Ascending aorta (tissue), 2 donors: Measurements from ENCODE around the gene CCDC57. TPM values are rescaled to one million over a fixed set of nuclear protein-coding genes. Genes with fewer than 3 reads are reported as not detected.

Experiments used
- DNase-seq, 2 donors: peaks; one replicate each; pipeline ENCODE4 v3.0.0-alpha.2; 2019; ENCODE audit warnings: low spot score in 2 of 2
- H3K27ac ChIP-seq, 2 donors: fragments of 200-600 bp; sonication (generic); one replicate each; pipeline ENCODE4 v1.5.1; 2016 to 2017; ENCODE audit warnings: mild to moderate bottlenecking in 1 of 2
- H3K27me3 ChIP-seq: fragments of 200-600 bp; sonication (generic); one replicate; pipeline ENCODE4 v1.5.1; 2017
- H3K36me3 ChIP-seq, 2 donors: fragments of 200-600 bp; sonication (generic); one replicate each; pipeline ENCODE4 v1.5.1; 2016
- H3K4me1 ChIP-seq, 2 donors: fragments of 200-600 bp; sonication (generic); one replicate each; pipeline ENCODE4 v1.5.1; 2016 to 2017; ENCODE audit warnings: mild to moderate bottlenecking in 1 of 2
- H3K4me3 ChIP-seq, 2 donors: fragments of 200-600 bp; sonication (generic); one replicate each; pipeline ENCODE4 v1.5.1; 2016 to 2017; ENCODE audit warnings: mild to moderate bottlenecking in 1 of 2
- H3K9me3 ChIP-seq, 2 donors: fragments of 200-600 bp; sonication (generic); one replicate each; pipeline ENCODE4 v1.5.1; 2016
- intact Hi-C: fragments of 100-400 bp; cut with DNase I; formaldehyde crosslinking; loops from one replicate; pipeline ENCODE4 v1.15.1; 2023
- total RNA-seq: library from RNA; depleted of rRNA; stranded (reverse); fragments of >200 nt; gene quantifications from one replicate; pipeline ENCODE4 v1.1.0, GENCODE V29; 2016
- TF ChIP-seq, protein P1 (sequence below), 3 experiments: fragments of 200-600 bp in 2 of 3; fragments of 450-650 bp in 1 of 3; sonication (generic) in 2 of 3; IDR thresholded peaks; one replicate each; pipeline ENCODE4 v1.5.1; 2016 to 2019; ENCODE audit warnings: antibody characterized with exemption in 3 of 3, mild to moderate bottlenecking in 1 of 3, moderate library complexity in 1 of 3

Gene CCDC57
- total RNA-seq, 1 donor from 2014 or later: 12.8 TPM

DNA sequence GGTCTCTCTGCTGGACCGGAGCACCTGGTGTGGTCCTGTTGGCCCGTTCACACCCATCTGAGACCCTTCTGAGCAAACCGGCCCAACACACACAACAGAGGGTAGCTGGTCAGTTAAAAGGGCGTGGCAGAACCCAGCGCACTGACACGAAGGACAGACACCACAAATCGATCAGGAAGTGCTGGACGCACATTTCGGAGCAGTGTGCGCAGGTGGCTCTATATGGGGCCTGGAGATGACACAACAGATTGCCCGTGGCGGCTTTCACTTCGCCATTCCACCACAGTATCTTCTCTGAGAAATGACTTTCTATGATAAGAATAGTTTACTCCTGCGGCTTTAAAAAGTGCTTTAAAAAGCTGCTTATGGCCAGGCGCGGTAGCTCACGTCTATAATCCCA lies 12.5 kb downstream of the CCDC57 start:
- no peaks in the 10 kb centered on the region for H3K9me3 ChIP-seq
- H3K27ac ChIP-seq: no peak overlapping the region
- H3K27me3 ChIP-seq: no peaks in the 10 kb centered on the region
- intact Hi-C loops: no loop called here
- peaks cover 3 to 16% of the 10 kb centered on the region in 2 donors for H3K36me3 ChIP-seq
- H3K4me3 ChIP-seq: no peak overlapping the region
- TF ChIP-seq, protein P1, sequence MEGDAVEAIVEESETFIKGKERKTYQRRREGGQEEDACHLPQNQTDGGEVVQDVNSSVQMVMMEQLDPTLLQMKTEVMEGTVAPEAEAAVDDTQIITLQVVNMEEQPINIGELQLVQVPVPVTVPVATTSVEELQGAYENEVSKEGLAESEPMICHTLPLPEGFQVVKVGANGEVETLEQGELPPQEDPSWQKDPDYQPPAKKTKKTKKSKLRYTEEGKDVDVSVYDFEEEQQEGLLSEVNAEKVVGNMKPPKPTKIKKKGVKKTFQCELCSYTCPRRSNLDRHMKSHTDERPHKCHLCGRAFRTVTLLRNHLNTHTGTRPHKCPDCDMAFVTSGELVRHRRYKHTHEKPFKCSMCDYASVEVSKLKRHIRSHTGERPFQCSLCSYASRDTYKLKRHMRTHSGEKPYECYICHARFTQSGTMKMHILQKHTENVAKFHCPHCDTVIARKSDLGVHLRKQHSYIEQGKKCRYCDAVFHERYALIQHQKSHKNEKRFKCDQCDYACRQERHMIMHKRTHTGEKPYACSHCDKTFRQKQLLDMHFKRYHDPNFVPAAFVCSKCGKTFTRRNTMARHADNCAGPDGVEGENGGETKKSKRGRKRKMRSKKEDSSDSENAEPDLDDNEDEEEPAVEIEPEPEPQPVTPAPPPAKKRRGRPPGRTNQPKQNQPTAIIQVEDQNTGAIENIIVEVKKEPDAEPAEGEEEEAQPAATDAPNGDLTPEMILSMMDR (IDR thresholded peaks at IDR 0.05): no peak
- peaks cover 0 to 8% of the 10 kb centered on the region in 2 donors for H3K4me1 ChIP-seq
- DNase-seq: no peak

DNA sequence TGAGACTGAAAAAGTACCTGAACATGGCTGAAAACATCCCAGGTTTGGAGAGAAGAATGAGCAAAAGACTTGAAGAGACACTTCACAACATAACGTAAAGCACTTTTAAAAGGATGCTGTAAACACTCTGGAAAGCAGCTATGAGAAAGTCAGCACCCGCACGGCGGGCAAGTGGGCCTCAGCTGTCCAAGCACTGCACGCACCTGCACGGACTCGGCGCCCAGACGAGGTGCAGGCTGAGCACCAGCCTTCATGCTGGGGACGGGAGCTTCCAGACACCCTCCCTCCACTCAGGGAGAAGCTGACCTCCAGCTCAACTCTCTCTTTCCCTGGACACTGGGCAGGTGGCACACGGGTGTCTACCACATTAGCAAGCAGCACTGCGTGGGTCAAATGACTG lies 13.1 kb downstream of the CCDC57 start:
- no peak for DNase-seq
- Histone ChIP-seq H3K27me3 (no peaks in the 10 kb centered on the region), H3K9me3 (no peaks in the 10 kb centered on the region), H3K36me3 (peaks cover 6 to 22% of the 10 kb centered on the region in 2 donors), H3K4me1 (peaks cover 0 to 8% of the 10 kb centered on the region in 2 donors), H3K4me3 (no peak overlapping the region), H3K27ac (no peak overlapping the region)
- intact Hi-C loops: no loop called here
- TF ChIP-seq, protein P1 (IDR thresholded peaks at IDR 0.05): no peak

DNA sequence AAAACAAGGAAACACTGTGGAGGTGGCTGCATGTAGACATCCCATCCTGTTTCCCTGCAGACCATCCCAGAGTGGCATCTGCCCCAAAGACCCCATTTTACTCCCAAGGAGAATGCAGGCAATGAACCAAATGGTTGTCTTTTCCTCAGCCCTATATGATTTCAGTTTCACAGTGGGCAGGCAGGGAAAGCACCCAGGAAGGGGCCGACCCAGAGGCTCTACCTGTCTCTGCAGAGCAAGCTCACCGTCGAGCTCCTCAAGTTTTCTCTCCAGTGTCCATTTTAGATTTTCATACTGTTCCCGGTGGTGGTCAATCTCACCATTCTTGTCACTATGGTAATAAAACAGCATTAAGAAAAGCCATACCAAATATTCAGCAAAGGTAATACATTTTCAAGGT lies 14.6 kb downstream of the CCDC57 start:
- TF ChIP-seq, protein P1 (IDR thresholded peaks at IDR 0.05): no peak
- no peak overlapping the region for H3K27ac ChIP-seq
- no peak overlapping the region for H3K4me3 ChIP-seq
- no peaks in the 10 kb centered on the region for H3K27me3 ChIP-seq
- H3K9me3 ChIP-seq: no peaks in the 10 kb centered on the region
- intact Hi-C loops: no loop called here
- DNase-seq: no peak
- peaks cover 0 to 8% of the 10 kb centered on the region in 2 donors for H3K4me1 ChIP-seq
- H3K36me3 ChIP-seq: peaks cover 6 to 33% of the 10 kb centered on the region in 2 donors

DNA sequence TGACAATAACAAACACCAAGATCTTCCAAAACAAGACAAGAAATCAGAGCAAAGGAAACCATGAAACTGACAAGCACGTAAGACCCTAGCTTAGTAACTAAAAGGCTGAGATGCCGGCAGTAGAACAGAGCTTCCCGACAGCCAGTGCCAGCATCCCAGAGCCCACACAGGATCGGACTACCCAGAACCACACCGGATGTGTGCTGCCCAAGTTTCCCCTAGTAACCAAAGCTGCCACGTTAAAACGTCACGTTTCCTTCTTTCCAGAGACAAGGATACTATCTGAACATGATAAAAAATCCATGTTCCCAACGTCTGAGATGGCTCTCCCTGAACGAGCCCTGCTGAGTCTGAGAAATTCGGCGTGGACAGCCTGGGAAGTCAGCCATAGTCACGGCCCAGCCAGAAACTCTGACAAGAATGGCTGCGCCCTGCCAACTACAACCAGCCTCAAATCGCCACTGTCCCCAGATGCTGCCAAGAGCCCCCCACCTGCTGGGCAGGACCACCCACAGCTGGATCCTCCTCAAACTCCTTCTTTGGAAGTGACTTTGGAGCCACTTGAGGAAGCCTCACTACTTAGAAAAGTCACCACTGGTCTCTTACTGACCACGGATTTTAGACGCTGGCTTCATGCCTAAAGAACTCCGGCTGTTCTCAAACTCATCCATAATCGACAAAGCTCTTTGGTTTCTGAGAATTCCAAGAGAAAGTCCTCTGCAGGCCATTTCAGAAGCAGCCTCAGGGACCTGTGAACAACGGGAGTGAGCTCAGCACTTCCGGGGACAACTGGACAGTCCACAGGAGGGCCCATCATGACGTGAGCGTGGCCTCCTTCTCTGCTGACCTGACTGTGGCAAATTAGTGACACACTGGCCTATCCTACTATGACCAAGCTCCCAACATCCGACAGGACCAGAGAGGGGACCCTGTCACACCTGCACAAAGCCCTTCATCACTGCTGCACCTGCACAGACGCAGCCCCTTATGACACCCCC lies 16.7 kb downstream of the CCDC57 start:
- Histone ChIP-seq H3K36me3 (peaks cover 10 to 36% of the 10 kb centered on the region in 2 donors), H3K9me3 (no peaks in the 10 kb centered on the region), H3K27me3 (no peaks in the 10 kb centered on the region), H3K27ac (peak overlapping the region; percentile 37 to 49), H3K4me3 (peak overlapping the region in 1 of 2 donors; percentile 37), H3K4me1 (peaks cover 0 to 8% of the 10 kb centered on the region in 2 donors)
- intact Hi-C loops: no loop called here
- TF ChIP-seq, protein P1 (IDR thresholded peaks at IDR 0.05): no peak
- no peak for DNase-seq

DNA sequence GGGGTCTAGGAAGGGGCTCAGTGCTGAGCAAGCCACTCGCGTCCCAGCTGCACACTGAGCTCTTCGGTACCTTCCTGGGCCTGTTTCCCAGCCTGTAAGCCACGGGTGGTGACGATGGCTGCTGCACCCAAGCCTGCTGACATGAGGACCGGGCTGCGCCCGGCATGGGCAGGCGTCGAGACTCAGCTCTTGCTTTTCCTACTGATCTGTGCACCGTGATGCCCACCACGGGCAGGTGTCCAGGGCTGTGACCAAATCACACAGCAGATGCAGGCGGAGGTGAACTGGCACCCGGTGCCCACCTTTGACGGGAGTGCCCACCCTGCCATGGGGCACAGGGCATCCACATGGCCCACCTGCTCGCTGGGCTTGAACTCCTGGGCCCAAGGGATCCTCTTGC lies 17.9 kb downstream of the CCDC57 start:
- H3K36me3 ChIP-seq: peaks cover 10 to 32% of the 10 kb centered on the region in 2 donors
- H3K4me3 ChIP-seq: no peak overlapping the region
- H3K9me3 ChIP-seq: no peaks in the 10 kb centered on the region
- TF ChIP-seq, protein P1 (IDR thresholded peaks at IDR 0.05): no peak
- H3K27ac ChIP-seq: no peak overlapping the region
- H3K4me1 ChIP-seq: peaks cover 0 to 8% of the 10 kb centered on the region in 2 donors
- no peak for DNase-seq
- intact Hi-C loops: no loop called here
- no peaks in the 10 kb centered on the region for H3K27me3 ChIP-seq
